ENCODE results near the gene PPARD.
A peak's percentile ranks its signal among the peaks of the same experiment; 100 is the strongest.
"Not testable (repeated sequence)": the region's sequence is repeated elsewhere in the genome, so short reads cannot be mapped to it uniquely, and the experiment has no call there.

The PPARD gene

DNA sequence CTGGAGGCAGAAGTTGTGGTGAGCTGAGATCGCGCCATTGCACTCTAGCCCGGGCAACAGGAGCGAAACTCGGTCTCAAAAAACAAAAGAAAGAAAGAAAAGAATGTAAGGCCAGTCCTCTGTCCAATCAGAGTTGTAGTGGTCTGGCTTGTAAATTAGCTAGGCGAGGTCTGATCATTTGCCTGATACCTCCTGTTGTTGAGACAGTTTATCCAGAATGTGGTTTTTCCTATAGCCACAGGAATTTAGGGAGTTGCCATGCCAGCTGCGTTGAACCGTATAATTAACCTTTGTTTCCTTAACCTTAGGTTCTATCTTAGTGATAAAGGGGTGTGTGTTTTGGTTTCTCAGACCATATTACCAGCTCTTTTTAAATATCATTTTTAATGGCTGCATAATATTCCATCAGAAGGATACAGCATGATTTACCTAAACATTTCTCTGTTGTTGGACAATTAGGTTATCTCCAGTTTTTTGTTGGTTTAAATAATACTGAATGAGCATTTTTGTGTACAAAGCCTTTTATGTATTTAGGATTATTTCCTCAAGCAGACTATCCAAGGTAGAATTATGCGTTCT is 11.7 kb upstream of the PPARD start:
- no peak overlapping the region for H3K9ac ChIP-seq (ENCODE audit: insufficient read length, low read depth)
- H3K9me3 ChIP-seq (ENCODE audit: insufficient read depth, low read length): peaks cover 5% of the 10 kb centered on the region; the same call in 1 of the 2 replicates
- no peak for TF ChIP-seq SUZ12 (IDR thresholded peaks at IDR 0.05; ENCODE audit: extremely low read depth, insufficient read depth, insufficient read length)
- TF ChIP-seq YY1 (IDR thresholded peaks at IDR 0.05; ENCODE audit: insufficient read depth, insufficient read length): no peak
- no peaks in the 10 kb centered on the region for H3K27me3 ChIP-seq (ENCODE audit: insufficient read depth, insufficient read length)
- no peaks in the 10 kb centered on the region for H3K4me1 ChIP-seq (ENCODE audit: insufficient read depth, insufficient read length)
- no peaks in the 10 kb centered on the region for H3K36me3 ChIP-seq (ENCODE audit: insufficient read depth, insufficient read length, low read length)
- DNase-seq (ENCODE audit: low read depth, low spot score): no peak
- H3K4me3 ChIP-seq (ENCODE audit: insufficient read length, low read depth): no peak overlapping the region

GRCh38 chr6:35332074-35332887 is 10.1 kb upstream of the PPARD start:
- H3K4me1 ChIP-seq (ENCODE audit: insufficient read depth, insufficient read length); H3K36me3 ChIP-seq (ENCODE audit: insufficient read depth, insufficient read length, low read length); H3K4me3 ChIP-seq (ENCODE audit: insufficient read length, low read depth); H3K9me3 ChIP-seq (ENCODE audit: insufficient read depth, low read length); DNase-seq (ENCODE audit: low read depth, low spot score); H3K27me3 ChIP-seq (ENCODE audit: insufficient read depth, insufficient read length); H3K9ac ChIP-seq (ENCODE audit: insufficient read length, low read depth): not testable (repeated sequence)

GRCh38 chr6:35341557-35341956 is 801 bp upstream of the PPARD start:
- no peak for TF ChIP-seq SUZ12 (IDR thresholded peaks at IDR 0.05; ENCODE audit: extremely low read depth, insufficient read depth, insufficient read length)
- no peak for TF ChIP-seq ZNF274 (IDR thresholded peaks at IDR 0.05; ENCODE audit: low read depth, low read length)
- TF ChIP-seq YY1 (IDR thresholded peaks at IDR 0.05; ENCODE audit: insufficient read depth, insufficient read length): no peak
- DNase-seq (ENCODE audit: low read depth, low spot score): no peak
- Histone ChIP-seq H3K9me3 (ENCODE audit: insufficient read depth, low read length) (no peaks in the 10 kb centered on the region), H3K4me1 (ENCODE audit: insufficient read depth, insufficient read length) (no peaks in the 10 kb centered on the region), H3K27me3 (ENCODE audit: insufficient read depth, insufficient read length) (peaks cover 6% of the 10 kb centered on the region), H3K9ac (ENCODE audit: insufficient read length, low read depth) (no peak overlapping the region), H3K36me3 (ENCODE audit: insufficient read depth, insufficient read length, low read length) (peaks cover 13% of the 10 kb centered on the region), H3K4me3 (ENCODE audit: insufficient read length, low read depth) (no peak overlapping the region)

DNA sequence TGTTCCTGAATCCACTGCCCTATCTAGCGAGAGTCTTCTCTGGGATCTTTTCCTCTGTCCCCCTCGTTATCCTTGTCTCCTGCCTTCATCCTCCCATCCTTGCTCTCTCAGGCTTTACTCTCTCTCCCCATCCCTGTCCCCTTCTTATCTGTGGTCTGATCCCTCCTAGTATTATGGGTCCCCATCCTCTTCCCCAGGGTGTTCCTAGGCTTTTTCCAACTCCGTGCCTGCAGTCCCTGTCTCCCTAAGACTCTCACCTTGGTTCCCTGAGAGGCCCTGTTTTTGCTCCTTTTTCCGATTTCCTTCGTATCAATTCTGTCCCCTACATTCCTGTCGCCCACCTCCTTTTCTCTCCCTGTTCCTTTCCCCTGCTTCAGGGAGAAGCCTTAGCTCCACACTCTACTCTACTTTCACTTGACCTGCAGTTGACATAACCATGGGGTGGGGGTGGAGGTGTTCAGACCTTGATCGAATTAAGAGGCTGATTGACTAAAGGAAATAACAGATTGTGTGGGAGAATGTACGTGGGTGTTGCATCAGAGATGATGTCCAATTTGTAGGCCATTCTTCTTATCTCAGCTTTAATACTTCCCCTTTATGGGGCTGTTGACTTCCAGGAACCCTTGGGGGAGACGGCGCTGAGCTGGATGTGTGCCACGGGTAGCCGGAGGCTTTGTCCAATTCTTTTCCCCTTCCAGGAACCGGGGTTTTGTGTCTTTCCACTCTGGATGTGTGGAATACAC is 905 bp downstream of the PPARD start:
- H3K4me1 ChIP-seq (ENCODE audit: insufficient read depth, insufficient read length): no peaks in the 10 kb centered on the region

GRCh38 chr6:35343835-35344550 is 1.6 kb downstream of the PPARD start:
- TF ChIP-seq SUZ12 (IDR thresholded peaks at IDR 0.05; ENCODE audit: extremely low read depth, insufficient read depth, insufficient read length): no peak
- no peak for TF ChIP-seq ZNF274 (IDR thresholded peaks at IDR 0.05; ENCODE audit: low read depth, low read length)
- no peak for TF ChIP-seq YY1 (IDR thresholded peaks at IDR 0.05; ENCODE audit: insufficient read depth, insufficient read length)
- H3K36me3 ChIP-seq (ENCODE audit: insufficient read depth, insufficient read length, low read length): peaks cover 22% of the 10 kb centered on the region
- DNase-seq (ENCODE audit: low read depth, low spot score): no peak
- H3K27me3 ChIP-seq (ENCODE audit: insufficient read depth, insufficient read length): peaks cover 6% of the 10 kb centered on the region
- no peaks in the 10 kb centered on the region for H3K4me1 ChIP-seq (ENCODE audit: insufficient read depth, insufficient read length)
- H3K9me3 ChIP-seq (ENCODE audit: insufficient read depth, low read length): no peaks in the 10 kb centered on the region
- no peak overlapping the region for H3K4me3 ChIP-seq (ENCODE audit: insufficient read length, low read depth)
- no peak overlapping the region for H3K9ac ChIP-seq (ENCODE audit: insufficient read length, low read depth)

More for the DNA sequence above, 905 bp downstream of the PPARD start:
- Histone ChIP-seq H3K9me3 (ENCODE audit: insufficient read depth, low read length) (no peaks in the 10 kb centered on the region), H3K4me3 (ENCODE audit: insufficient read length, low read depth) (peak overlapping the region; percentile 79), H3K27me3 (ENCODE audit: insufficient read depth, insufficient read length) (peaks cover 6% of the 10 kb centered on the region), H3K9ac (ENCODE audit: insufficient read length, low read depth) (peak overlapping the region; percentile 88), H3K36me3 (ENCODE audit: insufficient read depth, insufficient read length, low read length) (peaks cover 17% of the 10 kb centered on the region)
- DNase-seq (ENCODE audit: low read depth, low spot score): no peak
- TF ChIP-seq ZNF274 (IDR thresholded peaks at IDR 0.05; ENCODE audit: low read depth, low read length) (no peak), SUZ12 (IDR thresholded peaks at IDR 0.05; ENCODE audit: extremely low read depth, insufficient read depth, insufficient read length) (no peak), YY1 (IDR thresholded peaks at IDR 0.05; ENCODE audit: insufficient read depth, insufficient read length) (no peak)

DNA sequence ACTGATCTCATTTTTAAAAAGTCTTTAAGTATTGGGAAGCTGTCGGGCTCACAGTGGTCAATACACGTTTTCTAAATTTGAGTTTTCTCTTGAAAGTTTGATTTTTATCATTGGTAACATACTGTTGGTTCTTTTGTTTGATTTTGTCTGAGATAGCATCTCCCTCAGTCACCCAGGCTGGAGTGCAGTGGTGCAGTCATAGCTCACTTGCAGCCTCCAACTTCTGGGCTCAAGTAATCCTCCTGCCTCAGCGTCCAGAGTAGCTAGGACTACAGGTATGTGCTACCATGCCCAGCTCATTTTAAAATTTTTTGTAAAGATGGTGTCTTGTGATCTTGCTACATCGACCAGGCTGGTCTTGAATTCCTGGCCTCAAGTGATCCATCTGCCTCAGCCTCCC is 9.1 kb downstream of the PPARD start:
- H3K36me3 ChIP-seq (ENCODE audit: insufficient read depth, insufficient read length, low read length): peaks cover 35% of the 10 kb centered on the region
- H3K9me3 ChIP-seq (ENCODE audit: insufficient read depth, low read length): no peaks in the 10 kb centered on the region
- H3K4me1 ChIP-seq (ENCODE audit: insufficient read depth, insufficient read length): no peaks in the 10 kb centered on the region
- TF ChIP-seq YY1 (IDR thresholded peaks at IDR 0.05; ENCODE audit: insufficient read depth, insufficient read length) (no peak), ZNF274 (IDR thresholded peaks at IDR 0.05; ENCODE audit: low read depth, low read length) (no peak), SUZ12 (IDR thresholded peaks at IDR 0.05; ENCODE audit: extremely low read depth, insufficient read depth, insufficient read length) (no peak)
- no peak overlapping the region for H3K9ac ChIP-seq (ENCODE audit: insufficient read length, low read depth)
- H3K4me3 ChIP-seq (ENCODE audit: insufficient read length, low read depth): no peak overlapping the region
- no peak for DNase-seq (ENCODE audit: low read depth, low spot score)
- H3K27me3 ChIP-seq (ENCODE audit: insufficient read depth, insufficient read length): no peaks in the 10 kb centered on the region

GRCh38 chr6:35352735-35353134 is 10.4 kb downstream of the PPARD start:
- Histone ChIP-seq H3K4me1 (ENCODE audit: insufficient read depth, insufficient read length) (no peaks in the 10 kb centered on the region), H3K4me3 (ENCODE audit: insufficient read length, low read depth) (no peak overlapping the region), H3K36me3 (ENCODE audit: insufficient read depth, insufficient read length, low read length) (peaks cover 37% of the 10 kb centered on the region), H3K9ac (ENCODE audit: insufficient read length, low read depth) (no peak overlapping the region), H3K9me3 (ENCODE audit: insufficient read depth, low read length) (no peaks in the 10 kb centered on the region), H3K27me3 (ENCODE audit: insufficient read depth, insufficient read length) (no peaks in the 10 kb centered on the region)
- no peak for DNase-seq (ENCODE audit: low read depth, low spot score)
- no peak for TF ChIP-seq SUZ12 (IDR thresholded peaks at IDR 0.05; ENCODE audit: extremely low read depth, insufficient read depth, insufficient read length)
- TF ChIP-seq YY1 (IDR thresholded peaks at IDR 0.05; ENCODE audit: insufficient read depth, insufficient read length): no peak
- TF ChIP-seq ZNF274 (IDR thresholded peaks at IDR 0.05; ENCODE audit: low read depth, low read length): no peak
